Ovary (tissue), 9 donors: ENCODE measurements around the gene MORC4. TPM values are rescaled to one million over a fixed set of nuclear protein-coding genes. Genes with fewer than 3 reads are reported as not detected.

ENCODE experiments used
- DNase-seq, 5 donors: peaks; one replicate each; pipeline ENCODE4 v3.0.0-alpha.2; 2019 to 2020
- H3K27ac ChIP-seq, 2 donors: fragments of 200-600 bp; one replicate each; pipeline versions ENCODE4 v1.5.1 to v1.8.0; 2019 to 2022
- H3K27me3 ChIP-seq: fragments of 200-600 bp; one replicate; pipeline ENCODE4 v1.8.0; 2022
- H3K36me3 ChIP-seq: fragments of 200-600 bp; sonication (generic); one replicate; pipeline ENCODE4 v1.5.1; 2019
- H3K4me1 ChIP-seq: one replicate; pipeline ENCODE4 v1.8.1; 2013; ENCODE audit warnings: mild to moderate bottlenecking, moderate library complexity; ENCODE audit not compliant: insufficient read depth
- H3K4me3 ChIP-seq: fragments of 200-600 bp; sonication (generic); one replicate; pipeline ENCODE4 v1.5.1; 2017
- H3K9me3 ChIP-seq, 2 donors: fragments of 200-600 bp in 1 of 2; sonication (generic) in 1 of 2; one replicate each; pipeline versions ENCODE4 v1.5.1 to v1.8.1; 2013 to 2019; ENCODE audit warnings: mild to moderate bottlenecking in 1 of 2, moderate library complexity in 1 of 2
- CTCF ChIP-seq, 3 donors: fragments of 450-650 bp in 2 of 3; fragments of 200-600 bp in 1 of 3; IDR thresholded peaks; one replicate each; pipeline versions ENCODE4 v1.5.1 to v1.8.0; 2016 to 2022; ENCODE audit warnings: antibody characterized with exemption in 3 of 3, mild to moderate bottlenecking in 1 of 3
- EP300 ChIP-seq: sonication (generic); formaldehyde crosslinking; IDR thresholded peaks from one replicate; pipeline ENCODE4 v1.6.1; 2017; ENCODE audit warnings: antibody characterized with exemption
- POLR2A ChIP-seq: fragments of 450-650 bp; IDR thresholded peaks from one replicate; pipeline ENCODE4 v1.6.1; 2017; ENCODE audit warnings: antibody characterized with exemption, mild to moderate bottlenecking, moderate library complexity
- WGBS, 3 donors: extraction: QIAGEN DNeasy Blood & Tissue Kit in 1 of 3; methylation state at CpG; one replicate each; pipeline versions ENCODE4 v1.1.5 to v1.1.7; 2013 to 2017; 5-methylcytosine and 5-hydroxymethylcytosine counted together
- intact Hi-C, 4 donors: fragments of 100-400 bp; cut with DNase I; formaldehyde crosslinking; loops; one replicate each; pipeline versions ENCODE4 v1.11.0 to v1.15.1; 2022 to 2023
- polyA plus RNA-seq, 2 donors: library from polyadenylated mRNA; stranded (reverse); fragments of 200-250 nt in 1 of 2; fragments of 350-450 nt in 1 of 2; fragmentation: Illumina TruSeq in 1 of 2; extraction: RNeasy Lipid Tissue Mini Kit (QIAGEN cat#74804) in 1 of 2; gene quantifications; one replicate each; pipeline ENCODE4 v1.2.3, GENCODE V29; 2013 to 2014
- total RNA-seq, 7 donors: library from RNA; depleted of rRNA in 2 of 7; stranded (reverse); fragments of >200 nt in 2 of 7; fragmentation: NEBNext Ultra II Directional in 3 of 7; extraction: Animal tissue kit (Norgen Biotek cat#: 25700) in 3 of 7; gene quantifications; one replicate each; pipeline versions ENCODE4 v1.1.0 to v1.2.4, GENCODE V29; 2016 to 2023
- donor health status: DM: no; HTN: no; CAD: no; lungs with moderate emphysema.
- donor health status: DM: no; HTN: no; CAD: no.
- donor health status: Bipolar disorder and iron deficiency.
- donor health status: DM: yes; HTN: yes; CAD: no.
- donor health status: DM: no; HTN: no; CAD: no.
- donor health status: DM: yes; HTN: yes; CAD: no.

Gene MORC4
- total and polyA plus RNA-seq, 9 donors: 9.6 to 26.4 (median 19.4) TPM

DNA sequence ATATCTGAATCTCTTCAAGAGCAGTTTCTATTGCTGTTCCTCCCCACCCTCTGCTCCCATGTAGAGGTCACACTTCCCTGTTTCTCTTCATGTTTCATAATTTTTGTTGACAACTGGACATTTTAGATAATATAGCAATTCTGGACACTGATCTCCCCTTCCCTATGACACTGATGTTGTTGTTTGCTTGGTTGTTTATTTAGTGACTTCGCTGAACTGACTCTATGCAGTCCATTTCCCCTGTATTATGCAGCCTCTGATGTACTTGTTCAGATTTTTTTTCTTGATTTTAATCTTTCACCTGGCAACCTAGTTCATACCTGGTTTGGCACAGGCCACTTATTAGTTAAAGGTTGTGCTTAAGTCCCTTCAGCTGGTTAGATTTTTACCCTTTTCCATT lies 50.6 kb downstream of the MORC4 start:
- WGBS, 3 donors: 62 to 75% (median 68%) methylated on average over 1 of the region's 1 CpG
- intact Hi-C loops: no loop called here
- Histone ChIP-seq H3K36me3 (no peaks in the 10 kb centered on the region), H3K27me3 (no peaks in the 10 kb centered on the region), H3K4me3 (no peak overlapping the region), H3K4me1 (no peaks in the 10 kb centered on the region), H3K9me3 (no peaks in the 10 kb centered on the region), H3K27ac (no peak overlapping the region)
- DNase-seq: no peak
- no peak for TF ChIP-seq CTCF (IDR thresholded peaks at IDR 0.05)
- TF ChIP-seq POLR2A: no peak
- TF ChIP-seq EP300: no peak

GRCh38 chrX:106948641-106949040 lies 51.4 kb downstream of the MORC4 start:
- WGBS, 3 donors: 76 to 84% (median 77%) methylated on average over 3 of the region's 3 CpGs
- Histone ChIP-seq H3K4me3 (no peak overlapping the region), H3K36me3 (no peaks in the 10 kb centered on the region), H3K27ac (no peak overlapping the region), H3K27me3 (no peaks in the 10 kb centered on the region), H3K4me1 (no peaks in the 10 kb centered on the region), H3K9me3 (no peaks in the 10 kb centered on the region)
- DNase-seq: no peak
- no peak for TF ChIP-seq CTCF (IDR thresholded peaks at IDR 0.05)
- TF ChIP-seq EP300: no peak
- TF ChIP-seq POLR2A: no peak
- intact Hi-C loops: no loop called here

DNA sequence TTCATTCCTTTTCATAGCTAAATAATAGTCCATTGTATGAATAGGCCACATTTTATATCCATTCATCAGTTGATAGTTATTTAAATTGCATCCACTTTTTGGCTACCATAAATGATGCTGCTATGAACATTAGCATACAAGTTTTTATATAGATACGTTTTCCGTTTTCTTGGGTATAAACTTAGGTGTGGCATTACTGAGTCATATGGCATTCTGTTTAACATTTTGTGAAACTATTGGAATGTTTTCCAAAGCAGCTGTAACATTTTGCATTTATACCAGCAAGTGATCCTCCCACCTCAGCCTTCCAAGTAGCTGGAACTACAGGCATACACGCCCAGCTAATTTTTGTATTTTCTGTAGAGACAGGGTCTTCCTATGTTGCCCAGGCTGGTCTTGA lies 53.5 kb downstream of the MORC4 start:
- TF ChIP-seq EP300: no peak
- TF ChIP-seq CTCF (IDR thresholded peaks at IDR 0.05): no peak
- TF ChIP-seq POLR2A: no peak
- Histone ChIP-seq H3K27me3 (no peaks in the 10 kb centered on the region), H3K4me1 (no peaks in the 10 kb centered on the region), H3K36me3 (no peaks in the 10 kb centered on the region), H3K4me3 (no peak overlapping the region), H3K9me3 (no peaks in the 10 kb centered on the region), H3K27ac (no peak overlapping the region)
- DNase-seq: no peak
- intact Hi-C loops: no loop called here
- 80 to 91% (median 83%) methylated on average over 3 of the region's 3 CpGs for WGBS, 3 donors

- TF ChIP-seq CTCF (IDR thresholded peaks at IDR 0.05): no peak
- TF ChIP-seq EP300: no peak
- no peak for TF ChIP-seq POLR2A
- H3K4me1 ChIP-seq: no peaks in the 10 kb centered on the region
- WGBS, 3 donors: 69 to 78% (median 74%) methylated on average over 1 of the region's 1 CpG
- H3K36me3 ChIP-seq: no peaks in the 10 kb centered on the region
- DNase-seq: no peak
- H3K27ac ChIP-seq: no peak overlapping the region
- no peaks in the 10 kb centered on the region for H3K27me3 ChIP-seq
- H3K4me3 ChIP-seq: no peak overlapping the region
- no peaks in the 10 kb centered on the region for H3K9me3 ChIP-seq
- intact Hi-C loops: no loop called here
Measured at GRCh38 chrX:106940068-106940467, 59.9 kb downstream of the MORC4 start.

- intact Hi-C loops: no loop called here
- TF ChIP-seq POLR2A (no peak), EP300 (no peak), CTCF (IDR thresholded peaks at IDR 0.05) (no peak)
- Histone ChIP-seq H3K36me3 (no peaks in the 10 kb centered on the region), H3K27ac (no peak overlapping the region), H3K27me3 (no peaks in the 10 kb centered on the region), H3K4me3 (no peak overlapping the region), H3K4me1 (no peaks in the 10 kb centered on the region), H3K9me3 (no peaks in the 10 kb centered on the region)
- no peak for DNase-seq
- 61 to 80% (median 72%) methylated on average over 3 of the region's 3 CpGs for WGBS, 3 donors
Measured at GRCh38 chrX:106939566-106939965, 60.4 kb downstream of the MORC4 start.
